Mesendoderm (in vitro differentiated cells): ENCODE measurements around the gene DAB2IP.

ENCODE experiments used
- DNase-seq: peaks from one replicate; pipeline ENCODE4 v3.0.0; 2013
- H2AK5ac ChIP-seq: 2 replicates; pipeline ENCODE4 v1.6.1; 2013; ENCODE audit warnings: low read length, inconsistent platforms
- H2BK120ac ChIP-seq: 2 replicates; pipeline ENCODE4 v1.6.1; 2013; ENCODE audit warnings: low read depth, mild to moderate bottlenecking, low read length, moderate library complexity, mixed read lengths
- H2BK15ac ChIP-seq: replicated peaks from 2 replicates; pipeline ENCODE4 v1.6.1; 2013; ENCODE audit warnings: low read depth, mild to moderate bottlenecking, moderate library complexity
- H2BK5ac ChIP-seq: 2 replicates; pipeline ENCODE4 v1.6.1; 2013; ENCODE audit warnings: low read length, inconsistent platforms
- H3K18ac ChIP-seq: 2 replicates; pipeline ENCODE4 v1.6.1; 2013; ENCODE audit warnings: mild to moderate bottlenecking, low read length, mixed read lengths
- H3K23ac ChIP-seq: one replicate; pipeline ENCODE4 v1.6.1; 2013; ENCODE audit warnings: low read length
- H3K27ac ChIP-seq: 2 replicates; pipeline ENCODE4 v1.5.1; 2013; ENCODE audit warnings: low read depth, mild to moderate bottlenecking, inconsistent platforms, low read length, moderate library complexity
- H3K27me3 ChIP-seq: 2 replicates; pipeline ENCODE4 v1.6.1; 2013; ENCODE audit warnings: low read length, control low read depth, mild to moderate bottlenecking, inconsistent platforms; ENCODE audit not compliant: insufficient read depth, poor library complexity
- H3K36me3 ChIP-seq: 2 replicates; pipeline ENCODE4 v1.6.1; 2013; ENCODE audit warnings: low read length, inconsistent platforms; ENCODE audit not compliant: control insufficient read depth, insufficient read depth
- H3K4ac ChIP-seq: one replicate; pipeline ENCODE4 v1.6.1; 2013; ENCODE audit warnings: low read depth, mild to moderate bottlenecking, low read length, moderate library complexity
- H3K4me1 ChIP-seq: 2 replicates; pipeline ENCODE4 v1.6.1; 2013; ENCODE audit warnings: low read depth, low read length, inconsistent platforms; ENCODE audit not compliant: control insufficient read depth
- H3K4me2 ChIP-seq: 2 replicates; pipeline ENCODE4 v1.6.1; 2013; ENCODE audit warnings: low read length
- H3K4me3 ChIP-seq: 2 replicates; pipeline ENCODE4 v1.5.1; 2013; ENCODE audit warnings: mild to moderate bottlenecking, low read length
- H3K56ac ChIP-seq: one replicate; pipeline ENCODE4 v1.6.1; 2013; ENCODE audit warnings: low read length
- H3K79me1 ChIP-seq: 2 replicates; pipeline ENCODE4 v1.6.1; 2013; ENCODE audit warnings: low read length, inconsistent platforms
- H3K79me2 ChIP-seq: 2 replicates; pipeline ENCODE4 v1.6.1; 2013; ENCODE audit warnings: mild to moderate bottlenecking, low read length; ENCODE audit not compliant: control insufficient read depth, insufficient read depth
- H3K9ac ChIP-seq: 2 replicates; pipeline ENCODE4 v1.6.1; 2013; ENCODE audit warnings: low read length, inconsistent platforms
- H4K5ac ChIP-seq: one replicate; pipeline ENCODE4 v1.6.1; 2013; ENCODE audit warnings: low read length
- H4K8ac ChIP-seq: one replicate; pipeline ENCODE4 v1.6.1; 2013; ENCODE audit warnings: low read depth, mild to moderate bottlenecking, control low read depth, low read length, moderate library complexity
- WGBS: extraction: QIAGEN DNeasy Blood & Tissue Kit; methylation state at CpG from one replicate; pipeline ENCODE4 v1.1.7; 2013; ENCODE audit warnings: low lambda C conversion rate, missing lambda C conversion rate; ENCODE audit not compliant: insufficient coverage; ENCODE audit errors: extremely low coverage; 5-methylcytosine and 5-hydroxymethylcytosine counted together

Gene DAB2IP

GRCh38 chr9:121735793-121736770 lies 84.6 kb downstream of the DAB2IP start:
- Histone ChIP-seq H2BK5ac (peak overlapping the region; percentile 45), H2AK5ac (peak overlapping the region; percentile 67), H2BK15ac (no peak overlapping the region), H3K4me1 (peaks cover 31% of the 10 kb centered on the region), H3K4me2 (peak overlapping the region; percentile 93), H3K9ac (peak overlapping the region; percentile 80), H3K79me2 (peaks cover 7% of the 10 kb centered on the region), H3K18ac (peak overlapping the region; percentile 53), H3K27me3 (no peaks in the 10 kb centered on the region), H3K27ac (peak overlapping the region; percentile 64), H3K79me1 (peaks cover 34% of the 10 kb centered on the region), H3K4me3 (peak overlapping the region; percentile 55), H4K8ac (no peak overlapping the region), H3K4ac (peak overlapping the region; percentile 70), H3K23ac (peak overlapping the region; percentile 68), H2BK120ac (no peak overlapping the region), H3K56ac (peak overlapping the region; percentile 88), H3K36me3 (no peaks in the 10 kb centered on the region), H4K5ac (no peak overlapping the region)
- WGBS = no CpG with 5 or more reads among the region's 57 CpGs
- DNase-seq = peak; percentile 86

- Histone ChIP-seq H3K4ac (peak overlapping the region; percentile 70), H2BK120ac (no peak overlapping the region), H3K36me3 (no peaks in the 10 kb centered on the region), H3K56ac (peak overlapping the region; percentile 81), H3K9ac (peak overlapping the region; percentile 80), H3K79me2 (peaks cover 7% of the 10 kb centered on the region), H3K4me1 (peaks cover 31% of the 10 kb centered on the region), H3K79me1 (peaks cover 31% of the 10 kb centered on the region), H3K23ac (peak overlapping the region; percentile 30), H2AK5ac (peak overlapping the region; percentile 67), H4K8ac (no peak overlapping the region), H3K27me3 (no peaks in the 10 kb centered on the region), H3K4me2 (peak overlapping the region; percentile 93), H3K27ac (peak overlapping the region; percentile 64), H2BK5ac (peak overlapping the region; percentile 45), H2BK15ac (no peak overlapping the region), H4K5ac (no peak overlapping the region), H3K18ac (peak overlapping the region; percentile 53), H3K4me3 (peak overlapping the region; percentile 55)
- WGBS = no CpG with 5 or more reads among the region's 13 CpGs
- DNase-seq = peak; percentile 83
These were observed 85.6 kb downstream of the DAB2IP start for GRCh38 chr9:121736934-121737462.

GRCh38 chr9:121737481-121737931 lies 86.1 kb downstream of the DAB2IP start:
- H3K27ac ChIP-seq = no peak overlapping the region
- no peaks in the 10 kb centered on the region for H3K36me3 ChIP-seq
- H3K23ac ChIP-seq = no peak overlapping the region
- H4K5ac ChIP-seq = no peak overlapping the region
- H3K79me1 ChIP-seq = peaks cover 31% of the 10 kb centered on the region
- H2BK15ac ChIP-seq = no peak overlapping the region
- H3K4me2 ChIP-seq = no peak overlapping the region
- H3K18ac ChIP-seq = no peak overlapping the region
- no peak overlapping the region for H4K8ac ChIP-seq
- no peak overlapping the region for H2BK120ac ChIP-seq
- WGBS = no CpG with 5 or more reads among the region's 9 CpGs
- DNase-seq = no peak
- peak overlapping the region; percentile 62 for H3K56ac ChIP-seq
- no peaks in the 10 kb centered on the region for H3K27me3 ChIP-seq
- no peak overlapping the region for H3K4me3 ChIP-seq
- H3K79me2 ChIP-seq = peaks cover 7% of the 10 kb centered on the region
- no peak overlapping the region for H2BK5ac ChIP-seq
- peaks cover 31% of the 10 kb centered on the region for H3K4me1 ChIP-seq
- H2AK5ac ChIP-seq = no peak overlapping the region
- peak overlapping the region; percentile 25 for H3K9ac ChIP-seq
- H3K4ac ChIP-seq = no peak overlapping the region

- no peak overlapping the region for H3K4me2 ChIP-seq
- no peak overlapping the region for H2BK5ac ChIP-seq
- H3K4me1 ChIP-seq = peaks cover 31% of the 10 kb centered on the region
- no peak overlapping the region for H3K4me3 ChIP-seq
- H3K27ac ChIP-seq = no peak overlapping the region
- no CpG with 5 or more reads among the region's 2 CpGs for WGBS
- no peak overlapping the region for H2AK5ac ChIP-seq
- H4K8ac ChIP-seq = no peak overlapping the region
- no peaks in the 10 kb centered on the region for H3K27me3 ChIP-seq
- H3K4ac ChIP-seq = no peak overlapping the region
- H3K18ac ChIP-seq = no peak overlapping the region
- H3K9ac ChIP-seq = no peak overlapping the region
- H3K23ac ChIP-seq = no peak overlapping the region
- peaks cover 30% of the 10 kb centered on the region for H3K79me1 ChIP-seq
- no peak for DNase-seq
- H3K56ac ChIP-seq = no peak overlapping the region
- H2BK15ac ChIP-seq = no peak overlapping the region
- no peaks in the 10 kb centered on the region for H3K36me3 ChIP-seq
- no peak overlapping the region for H2BK120ac ChIP-seq
- H3K79me2 ChIP-seq = peaks cover 9% of the 10 kb centered on the region
- no peak overlapping the region for H4K5ac ChIP-seq
These were observed 87.0 kb downstream of the DAB2IP start for GRCh38 chr9:121738411-121738810.

- no peak overlapping the region for H4K8ac ChIP-seq
- no peak overlapping the region for H3K18ac ChIP-seq
- no peak overlapping the region for H3K27ac ChIP-seq
- no peak overlapping the region for H3K4ac ChIP-seq
- no peak overlapping the region for H4K5ac ChIP-seq
- no peak overlapping the region for H3K56ac ChIP-seq
- H3K4me1 ChIP-seq = peaks cover 35% of the 10 kb centered on the region
- H3K79me1 ChIP-seq = peaks cover 30% of the 10 kb centered on the region
- H2BK5ac ChIP-seq = no peak overlapping the region
- no peak overlapping the region for H3K4me2 ChIP-seq
- no peak overlapping the region for H2BK15ac ChIP-seq
- no peaks in the 10 kb centered on the region for H3K36me3 ChIP-seq
- no peaks in the 10 kb centered on the region for H3K27me3 ChIP-seq
- no peak overlapping the region for H3K9ac ChIP-seq
- no peak overlapping the region for H2BK120ac ChIP-seq
- no peak overlapping the region for H3K23ac ChIP-seq
- H3K79me2 ChIP-seq = peaks cover 9% of the 10 kb centered on the region
- H2AK5ac ChIP-seq = no peak overlapping the region
- WGBS = no CpG with 5 or more reads among the region's 1 CpG
- no peak for DNase-seq
- no peak overlapping the region for H3K4me3 ChIP-seq
These were observed 87.5 kb downstream of the DAB2IP start for GRCh38 chr9:121738968-121739367.
